Measurements from ENCODE around the gene ZNF619.
A peak's percentile ranks its signal among the peaks of the same experiment; 100 is the strongest.

The ZNF619 gene

GRCh38 chr3:40465456-40465855, 11.5 kb upstream of the ZNF619 start:
- no peak for DNase-seq (ENCODE audit: low read depth)

- DNase-seq (ENCODE audit: low read depth) = no peak
These were observed 8.9 kb upstream of the ZNF619 start for GRCh38 chr3:40468018-40468417.

- no peak for DNase-seq (ENCODE audit: low read depth)
These were observed 6.2 kb upstream of the ZNF619 start for GRCh38 chr3:40470701-40471100.

- no peak for DNase-seq (ENCODE audit: low read depth)
These were observed 744 bp downstream of the ZNF619 start for GRCh38 chr3:40477666-40478065.

GRCh38 chr3:40487172-40487571, 10.2 kb downstream of the ZNF619 start:
- no peak for DNase-seq (ENCODE audit: low read depth)

GRCh38 chr3:40490916-40491315, 14.0 kb downstream of the ZNF619 start:
- DNase-seq (ENCODE audit: low read depth) = no peak

GRCh38 chr3:40494698-40495097, 17.8 kb downstream of the ZNF619 start:
- DNase-seq (ENCODE audit: low read depth) = peak; percentile 55

GRCh38 chr3:40497288-40497687, 20.4 kb downstream of the ZNF619 start:
- DNase-seq (ENCODE audit: low read depth) = no peak

GRCh38 chr3:40499952-40500351, 23.0 kb downstream of the ZNF619 start:
- DNase-seq (ENCODE audit: low read depth) = no peak

GRCh38 chr3:40502034-40502433, 25.1 kb downstream of the ZNF619 start:
- no peak for DNase-seq (ENCODE audit: low read depth)

GRCh38 chr3:40504636-40505430, 27.9 kb downstream of the ZNF619 start:
- DNase-seq (ENCODE audit: low read depth) = peak; percentile 97

GRCh38 chr3:40505599-40506462, 28.9 kb downstream of the ZNF619 start, which contains the start of gene ZNF620:
TSS of gene ZNF620 (plus strand) at chr3:40506039. CDS start at chr3:40506353, 314 bp downstream.
- DNase-seq (ENCODE audit: low read depth) = no peak

- DNase-seq (ENCODE audit: low read depth) = no peak
These were observed 34.3 kb downstream of the ZNF619 start for GRCh38 chr3:40511031-40511718.

GRCh38 chr3:40516201-40516600, 39.3 kb downstream of the ZNF619 start:
- DNase-seq (ENCODE audit: low read depth) = no peak

GRCh38 chr3:40518067-40518466, 41.1 kb downstream of the ZNF619 start:
- DNase-seq (ENCODE audit: low read depth) = no peak

- DNase-seq (ENCODE audit: low read depth) = no peak
These were observed 41.9 kb downstream of the ZNF619 start for GRCh38 chr3:40518848-40519247.

GRCh38 chr3:40521254-40521653, 44.3 kb downstream of the ZNF619 start:
- DNase-seq (ENCODE audit: low read depth) = no peak

- no peak for DNase-seq (ENCODE audit: low read depth)
These were observed 46.9 kb downstream of the ZNF619 start for GRCh38 chr3:40523781-40524180.

GRCh38 chr3:40524222-40524567, 47.3 kb downstream of the ZNF619 start:
- DNase-seq (ENCODE audit: low read depth) = no peak

GRCh38 chr3:40524568-40525285, 47.8 kb downstream of the ZNF619 start, which contains the start of gene ZNF621:
TSS of gene ZNF621 (plus strand) at chr3:40524960. CDS start at chr3:40525841, 881 bp downstream.
- DNase-seq (ENCODE audit: low read depth) = peak; percentile 74

- no peak for DNase-seq (ENCODE audit: low read depth)
These were observed 51.5 kb downstream of the ZNF619 start for GRCh38 chr3:40528426-40528825.

GRCh38 chr3:40532252-40532651, 55.3 kb downstream of the ZNF619 start:
- no peak for DNase-seq (ENCODE audit: low read depth)
